Transverse colon (tissue), 3 donors: ENCODE data around the gene VKORC1.

Source experiments
- EP300 ChIP-seq: sonication (generic); formaldehyde crosslinking; IDR thresholded peaks from one replicate; pipeline ENCODE4 v1.6.1; 2017; ENCODE audit warnings: antibody characterized with exemption, low read depth
- TF ChIP-seq, protein P1 (sequence below), 5 experiments: fragments of 200-600 bp in 3 of 5; fragments of 450-650 bp in 2 of 5; sonication (generic) in 3 of 5; IDR thresholded peaks; 1 replicate in 2 of 5; 2 replicates in 3 of 5; pipeline ENCODE4 v1.5.1; 2016 to 2017; ENCODE audit warnings: antibody characterized with exemption in 5 of 5, inconsistent platforms in 3 of 5, mild to moderate bottlenecking in 2 of 5, moderate library complexity in 1 of 5

- TF ChIP-seq, protein P1, sequence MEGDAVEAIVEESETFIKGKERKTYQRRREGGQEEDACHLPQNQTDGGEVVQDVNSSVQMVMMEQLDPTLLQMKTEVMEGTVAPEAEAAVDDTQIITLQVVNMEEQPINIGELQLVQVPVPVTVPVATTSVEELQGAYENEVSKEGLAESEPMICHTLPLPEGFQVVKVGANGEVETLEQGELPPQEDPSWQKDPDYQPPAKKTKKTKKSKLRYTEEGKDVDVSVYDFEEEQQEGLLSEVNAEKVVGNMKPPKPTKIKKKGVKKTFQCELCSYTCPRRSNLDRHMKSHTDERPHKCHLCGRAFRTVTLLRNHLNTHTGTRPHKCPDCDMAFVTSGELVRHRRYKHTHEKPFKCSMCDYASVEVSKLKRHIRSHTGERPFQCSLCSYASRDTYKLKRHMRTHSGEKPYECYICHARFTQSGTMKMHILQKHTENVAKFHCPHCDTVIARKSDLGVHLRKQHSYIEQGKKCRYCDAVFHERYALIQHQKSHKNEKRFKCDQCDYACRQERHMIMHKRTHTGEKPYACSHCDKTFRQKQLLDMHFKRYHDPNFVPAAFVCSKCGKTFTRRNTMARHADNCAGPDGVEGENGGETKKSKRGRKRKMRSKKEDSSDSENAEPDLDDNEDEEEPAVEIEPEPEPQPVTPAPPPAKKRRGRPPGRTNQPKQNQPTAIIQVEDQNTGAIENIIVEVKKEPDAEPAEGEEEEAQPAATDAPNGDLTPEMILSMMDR (IDR thresholded peaks at IDR 0.05): no peak
- TF ChIP-seq EP300: peak; percentile 80
These were observed 23.0 kb upstream of the VKORC1 start, which contains the start of gene KAT8 for GRCh38 chr16:31117384-31118222.
